HepG2 (cell line): ENCODE results near the gene PDE3B. TPM values are rescaled to one million over a fixed set of nuclear protein-coding genes. Genes with fewer than 3 reads are reported as not detected.

Experiments used
- CHCHD3 ChIP-seq: sonication (generic); formaldehyde crosslinking; IDR thresholded peaks from 2 replicates; pipeline ENCODE4 v1.8.0; 2022; ENCODE audit warnings: mild to moderate bottlenecking, missing genetic modification reagents, moderate library complexity
- EP300 ChIP-seq, 3 experiments: sonication (generic) in 1 of 3; formaldehyde crosslinking in 1 of 3; IDR thresholded peaks; 2 replicates each; pipeline versions ENCODE4 v1.5.1 to v1.6.1; 2011 to 2020; ENCODE audit warnings: low read depth in 2 of 3, low read length in 2 of 3, borderline replicate concordance in 1 of 3, improper control_type of control experiment in 1 of 3, mild to moderate bottlenecking in 1 of 3, missing genetic modification reagents in 1 of 3, moderate library complexity in 1 of 3
- FOSL2 ChIP-seq: sonication (generic); formaldehyde crosslinking; IDR thresholded peaks from 2 replicates; pipeline ENCODE4 v1.4.0; 2020; ENCODE audit warnings: missing genetic modification reagents
- HNRNPUL1 ChIP-seq: fragments of 200-400 bp; formaldehyde crosslinking; IDR thresholded peaks from 2 replicates; pipeline ENCODE4 v1.6.1; 2017; ENCODE audit warnings: low read depth, mild to moderate bottlenecking, low read length, moderate library complexity
- JARID2 ChIP-seq: sonication (generic); formaldehyde crosslinking; IDR thresholded peaks from 2 replicates; pipeline ENCODE4 v1.8.1; 2023; ENCODE audit warnings: missing genetic modification reagents, inconsistent platforms; ENCODE audit not compliant: insufficient replicate concordance
- KDM6A ChIP-seq: IDR thresholded peaks from 2 replicates; pipeline ENCODE4 v1.6.1; 2016; ENCODE audit warnings: low read depth
- MYNN ChIP-seq: sonication (generic); formaldehyde crosslinking; IDR thresholded peaks from 2 replicates; pipeline ENCODE4 v1.4.0; 2020; ENCODE audit warnings: mild to moderate bottlenecking, low read depth, missing genetic modification reagents
- NR3C1 ChIP-seq: sonication (generic); formaldehyde crosslinking; IDR thresholded peaks from 2 replicates; pipeline ENCODE4 v1.4.0; 2020; ENCODE audit warnings: missing genetic modification reagents
- PRMT3 ChIP-seq: sonication (generic); formaldehyde crosslinking; IDR thresholded peaks from 2 replicates; pipeline ENCODE4 v1.8.1; 2022; ENCODE audit warnings: low read depth, mild to moderate bottlenecking, moderate library complexity, missing genetic modification reagents, borderline replicate concordance
- RCOR2 ChIP-seq: IDR thresholded peaks from 2 replicates; pipeline ENCODE4 v1.6.1; 2016; ENCODE audit warnings: missing biosample characterization, missing genetic modification reagents
- REL ChIP-seq: sonication (generic); formaldehyde crosslinking; conservative IDR thresholded peaks from 2 replicates; pipeline ENCODE4 v1.8.0; 2022; ENCODE audit warnings: mild to moderate bottlenecking, missing genetic modification reagents, moderate library complexity
- SNAPC2 ChIP-seq: sonication (generic); formaldehyde crosslinking; IDR thresholded peaks from 2 replicates; pipeline ENCODE4 v1.8.1; 2022; ENCODE audit warnings: mild to moderate bottlenecking, missing genetic modification reagents
- TOE1 ChIP-seq: sonication (generic); formaldehyde crosslinking; IDR thresholded peaks from 2 replicates; pipeline ENCODE4 v1.4.0; 2020; ENCODE audit warnings: mild to moderate bottlenecking, missing genetic modification reagents
- TRIM24 ChIP-seq: sonication (generic); formaldehyde crosslinking; IDR thresholded peaks from 2 replicates; pipeline ENCODE4 v1.8.0; 2022; ENCODE audit warnings: mild to moderate bottlenecking, missing genetic modification reagents
- U2AF1 ChIP-seq: fragments of 200-400 bp; formaldehyde crosslinking; optimal IDR thresholded peaks from 2 replicates; pipeline ENCODE3; 2017; ENCODE audit warnings: mild to moderate bottlenecking, low read depth, low read length
- ZNF350 ChIP-seq: sonication (generic); formaldehyde crosslinking; IDR thresholded peaks from 2 replicates; pipeline ENCODE4 v1.4.0; 2020; ENCODE audit warnings: mild to moderate bottlenecking, low read depth, missing genetic modification reagents, borderline replicate concordance
- ZNF788 ChIP-seq: sonication (generic); formaldehyde crosslinking; IDR thresholded peaks from 2 replicates; pipeline ENCODE4 v1.5.0; 2020; ENCODE audit warnings: mild to moderate bottlenecking, missing genetic modification reagents, borderline replicate concordance
- polyA plus RNA-seq, 8 experiments: library from polyadenylated mRNA; depleted of rRNA in 3 of 8; stranded (reverse) in 7 of 8; unstranded in 1 of 8; fragments of >200 nt; fragmentation: Illumina TruSeq in 4 of 8; extraction: Trizol in 4 of 8; gene quantifications; 2 replicates each; pipeline versions ENCODE4 v1.2.1 to v1.2.3, GENCODE V29; 2011 to 2016; ENCODE audit warnings: low read depth in 4 of 8, missing spikeins in 1 of 8, mixed read lengths in 1 of 8; ENCODE audit not compliant: insufficient read depth in 1 of 8
- total RNA-seq, 5 experiments: library from RNA; depleted of rRNA; stranded (reverse); fragments of >200 nt; fragmentation: Illumina TruSeq; extraction: Trizol; gene quantifications; 2 replicates each; pipeline ENCODE4 v1.2.3, GENCODE V29; 2016; ENCODE audit warnings: low read depth in 1 of 5
- TF ChIP-seq, protein P1 (sequence below): IDR thresholded peaks from 2 replicates; pipeline ENCODE4 v1.4.0; 2020; ENCODE audit warnings: mild to moderate bottlenecking, missing genetic modification reagents
- TF ChIP-seq, protein P2 (sequence below): sonication (generic); formaldehyde crosslinking; IDR thresholded peaks from 2 replicates; pipeline ENCODE4 v1.5.0; 2020; ENCODE audit warnings: missing genetic modification reagents, mild to moderate bottlenecking, borderline replicate concordance
- TF ChIP-seq, protein P3 (sequence below): sonication (generic); formaldehyde crosslinking; IDR thresholded peaks from 2 replicates; pipeline ENCODE4 v1.4.0; 2020; ENCODE audit warnings: mild to moderate bottlenecking, missing genetic modification reagents, borderline replicate concordance

Gene PDE3B
- total and polyA plus RNA-seq, 2 of the 13 experiments (the other 11 are each of a cell fraction or from before 2014, with no cell fraction given): 14.1 to 26.5 TPM

DNA sequence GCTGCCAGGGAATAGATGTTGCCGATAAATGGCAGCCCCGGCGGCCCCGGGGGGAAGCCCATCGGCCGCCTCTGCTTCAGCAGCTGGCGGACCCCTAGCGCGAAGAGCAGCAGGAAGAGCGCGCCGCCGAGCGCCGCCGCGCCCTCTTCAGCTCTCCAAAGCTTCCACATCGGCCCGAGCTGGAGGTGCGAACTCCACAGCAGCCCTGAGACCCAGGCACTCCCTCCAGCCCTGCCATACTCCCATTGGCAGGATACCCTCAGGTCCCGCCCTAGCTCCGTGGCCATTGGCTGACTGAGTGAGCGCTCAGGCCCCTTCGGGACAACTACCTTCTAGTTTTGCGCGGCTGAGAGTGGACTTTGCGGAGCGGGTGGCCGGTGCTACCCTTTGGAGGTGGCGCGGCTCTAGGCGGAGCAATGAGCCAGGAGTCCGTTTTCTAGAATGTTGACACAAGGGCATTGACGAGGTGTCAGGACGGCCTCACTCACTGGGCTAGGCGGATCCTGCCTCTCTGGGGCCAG lies 248.5 kb downstream of the PDE3B start, which contains the start of gene CYP2R1 (continued):
- no peak for TF ChIP-seq TOE1
- no peak for TF ChIP-seq PRMT3 (CRISPR knock-in tag)
- no peak for TF ChIP-seq CHCHD3
- TF ChIP-seq NR3C1 (CRISPR knock-in tag): no peak
- no peak for TF ChIP-seq KDM6A
- TF ChIP-seq, protein P1, sequence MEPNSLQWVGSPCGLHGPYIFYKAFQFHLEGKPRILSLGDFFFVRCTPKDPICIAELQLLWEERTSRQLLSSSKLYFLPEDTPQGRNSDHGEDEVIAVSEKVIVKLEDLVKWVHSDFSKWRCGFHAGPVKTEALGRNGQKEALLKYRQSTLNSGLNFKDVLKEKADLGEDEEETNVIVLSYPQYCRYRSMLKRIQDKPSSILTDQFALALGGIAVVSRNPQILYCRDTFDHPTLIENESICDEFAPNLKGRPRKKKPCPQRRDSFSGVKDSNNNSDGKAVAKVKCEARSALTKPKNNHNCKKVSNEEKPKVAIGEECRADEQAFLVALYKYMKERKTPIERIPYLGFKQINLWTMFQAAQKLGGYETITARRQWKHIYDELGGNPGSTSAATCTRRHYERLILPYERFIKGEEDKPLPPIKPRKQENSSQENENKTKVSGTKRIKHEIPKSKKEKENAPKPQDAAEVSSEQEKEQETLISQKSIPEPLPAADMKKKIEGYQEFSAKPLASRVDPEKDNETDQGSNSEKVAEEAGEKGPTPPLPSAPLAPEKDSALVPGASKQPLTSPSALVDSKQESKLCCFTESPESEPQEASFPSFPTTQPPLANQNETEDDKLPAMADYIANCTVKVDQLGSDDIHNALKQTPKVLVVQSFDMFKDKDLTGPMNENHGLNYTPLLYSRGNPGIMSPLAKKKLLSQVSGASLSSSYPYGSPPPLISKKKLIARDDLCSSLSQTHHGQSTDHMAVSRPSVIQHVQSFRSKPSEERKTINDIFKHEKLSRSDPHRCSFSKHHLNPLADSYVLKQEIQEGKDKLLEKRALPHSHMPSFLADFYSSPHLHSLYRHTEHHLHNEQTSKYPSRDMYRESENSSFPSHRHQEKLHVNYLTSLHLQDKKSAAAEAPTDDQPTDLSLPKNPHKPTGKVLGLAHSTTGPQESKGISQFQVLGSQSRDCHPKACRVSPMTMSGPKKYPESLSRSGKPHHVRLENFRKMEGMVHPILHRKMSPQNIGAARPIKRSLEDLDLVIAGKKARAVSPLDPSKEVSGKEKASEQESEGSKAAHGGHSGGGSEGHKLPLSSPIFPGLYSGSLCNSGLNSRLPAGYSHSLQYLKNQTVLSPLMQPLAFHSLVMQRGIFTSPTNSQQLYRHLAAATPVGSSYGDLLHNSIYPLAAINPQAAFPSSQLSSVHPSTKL (CRISPR knock-in tag): 0 out of 2 replicates have a peak, but pooled peaks have one; percentile 25
- TF ChIP-seq ZNF788: no peak
- TF ChIP-seq TRIM24: no peak
- no peak for TF ChIP-seq SNAPC2 (CRISPR knock-in tag)
- TF ChIP-seq, protein P2, sequence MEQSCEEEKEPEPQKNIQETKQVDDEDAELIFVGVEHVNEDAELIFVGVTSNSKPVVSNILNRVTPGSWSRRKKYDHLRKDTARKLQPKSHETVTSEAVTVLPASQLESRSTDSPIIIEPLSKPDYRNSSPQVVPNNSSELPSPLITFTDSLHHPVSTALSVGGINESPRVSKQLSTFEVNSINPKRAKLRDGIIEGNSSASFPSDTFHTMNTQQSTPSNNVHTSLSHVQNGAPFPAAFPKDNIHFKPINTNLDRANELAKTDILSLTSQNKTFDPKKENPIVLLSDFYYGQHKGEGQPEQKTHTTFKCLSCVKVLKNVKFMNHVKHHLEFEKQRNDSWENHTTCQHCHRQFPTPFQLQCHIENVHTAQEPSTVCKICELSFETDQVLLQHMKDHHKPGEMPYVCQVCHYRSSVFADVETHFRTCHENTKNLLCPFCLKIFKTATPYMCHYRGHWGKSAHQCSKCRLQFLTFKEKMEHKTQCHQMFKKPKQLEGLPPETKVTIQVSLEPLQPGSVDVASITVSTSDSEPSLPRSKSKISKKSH (CRISPR knock-in tag): no peak
- no peak for TF ChIP-seq MYNN (CRISPR knock-in tag)
- TF ChIP-seq JARID2 (CRISPR knock-in tag): no peak
- TF ChIP-seq REL: no peak
- no peak for TF ChIP-seq HNRNPUL1
- no peak for TF ChIP-seq EP300 (IDR thresholded peaks at IDR 0.05; ENCODE audit: low read depth in 2 of 2, low read length in 2 of 2)
- TF ChIP-seq EP300 (CRISPR knock-in tag; IDR thresholded peaks at IDR 0.05; ENCODE audit: borderline replicate concordance): no peak
- TF ChIP-seq, protein P3, sequence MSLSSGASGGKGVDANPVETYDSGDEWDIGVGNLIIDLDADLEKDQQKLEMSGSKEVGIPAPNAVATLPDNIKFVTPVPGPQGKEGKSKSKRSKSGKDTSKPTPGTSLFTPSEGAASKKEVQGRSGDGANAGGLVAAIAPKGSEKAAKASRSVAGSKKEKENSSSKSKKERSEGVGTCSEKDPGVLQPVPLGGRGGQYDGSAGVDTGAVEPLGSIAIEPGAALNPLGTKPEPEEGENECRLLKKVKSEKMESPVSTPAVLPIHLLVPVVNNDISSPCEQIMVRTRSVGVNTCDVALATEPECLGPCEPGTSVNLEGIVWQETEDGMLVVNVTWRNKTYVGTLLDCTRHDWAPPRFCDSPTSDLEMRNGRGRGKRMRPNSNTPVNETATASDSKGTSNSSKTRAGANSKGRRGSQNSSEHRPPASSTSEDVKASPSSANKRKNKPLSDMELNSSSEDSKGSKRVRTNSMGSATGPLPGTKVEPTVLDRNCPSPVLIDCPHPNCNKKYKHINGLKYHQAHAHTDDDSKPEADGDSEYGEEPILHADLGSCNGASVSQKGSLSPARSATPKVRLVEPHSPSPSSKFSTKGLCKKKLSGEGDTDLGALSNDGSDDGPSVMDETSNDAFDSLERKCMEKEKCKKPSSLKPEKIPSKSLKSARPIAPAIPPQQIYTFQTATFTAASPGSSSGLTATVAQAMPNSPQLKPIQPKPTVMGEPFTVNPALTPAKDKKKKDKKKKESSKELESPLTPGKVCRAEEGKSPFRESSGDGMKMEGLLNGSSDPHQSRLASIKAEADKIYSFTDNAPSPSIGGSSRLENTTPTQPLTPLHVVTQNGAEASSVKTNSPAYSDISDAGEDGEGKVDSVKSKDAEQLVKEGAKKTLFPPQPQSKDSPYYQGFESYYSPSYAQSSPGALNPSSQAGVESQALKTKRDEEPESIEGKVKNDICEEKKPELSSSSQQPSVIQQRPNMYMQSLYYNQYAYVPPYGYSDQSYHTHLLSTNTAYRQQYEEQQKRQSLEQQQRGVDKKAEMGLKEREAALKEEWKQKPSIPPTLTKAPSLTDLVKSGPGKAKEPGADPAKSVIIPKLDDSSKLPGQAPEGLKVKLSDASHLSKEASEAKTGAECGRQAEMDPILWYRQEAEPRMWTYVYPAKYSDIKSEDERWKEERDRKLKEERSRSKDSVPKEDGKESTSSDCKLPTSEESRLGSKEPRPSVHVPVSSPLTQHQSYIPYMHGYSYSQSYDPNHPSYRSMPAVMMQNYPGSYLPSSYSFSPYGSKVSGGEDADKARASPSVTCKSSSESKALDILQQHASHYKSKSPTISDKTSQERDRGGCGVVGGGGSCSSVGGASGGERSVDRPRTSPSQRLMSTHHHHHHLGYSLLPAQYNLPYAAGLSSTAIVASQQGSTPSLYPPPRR (CRISPR knock-in tag): no peak
- TF ChIP-seq RCOR2 (CRISPR knock-in tag): no peak
- TF ChIP-seq FOSL2 (CRISPR knock-in tag): 0 out of 2 replicates have a peak, but pooled peaks have one; percentile 20
- TF ChIP-seq ZNF350 (CRISPR knock-in tag): peak; percentile 74; the same call in 1 of the 2 replicates
- no peak for TF ChIP-seq U2AF1
